Measurements from ENCODE around the gene LCA5L. TPM values are rescaled to one million over a fixed set of nuclear protein-coding genes. Genes with fewer than 3 reads are reported as not detected.
"Not testable (repeated sequence)": the region's sequence is repeated elsewhere in the genome, so short reads cannot be mapped to it uniquely, and the experiment has no call there.

The LCA5L gene
- total RNA-seq, 1 donor from 2014 or later, result 0.53 TPM

GRCh38 chr21:39430954-39431353 lies 14.6 kb downstream of the LCA5L start:
- no peak for FAIRE-seq
- Histone ChIP-seq H3K27me3 (ENCODE audit: control insufficient read depth, insufficient read depth, low read length) (no peaks in the 10 kb centered on the region), H3K4me3 (ENCODE audit: low read depth, low read length) (no peak overlapping the region), H3K36me3 (ENCODE audit: control insufficient read depth, insufficient read depth, low read length) (no peaks in the 10 kb centered on the region)
- TF ChIP-seq CTCF (IDR thresholded peaks at IDR 0.05; ENCODE audit: insufficient read depth, low read length, severe bottlenecking), result no peak
- no peak for DNase-seq (ENCODE audit: low read depth)

- no peak for TF ChIP-seq CTCF (IDR thresholded peaks at IDR 0.05; ENCODE audit: insufficient read depth, low read length, severe bottlenecking)
- Histone ChIP-seq H3K27me3 (ENCODE audit: control insufficient read depth, insufficient read depth, low read length) (no peaks in the 10 kb centered on the region), H3K4me3 (ENCODE audit: low read depth, low read length) (no peak overlapping the region), H3K36me3 (ENCODE audit: control insufficient read depth, insufficient read depth, low read length) (no peaks in the 10 kb centered on the region)
- DNase-seq (ENCODE audit: low read depth) (no peak), FAIRE-seq (no peak)
Observed at GRCh38 chr21:39430457-39430856, 15.1 kb downstream of the LCA5L start.

GRCh38 chr21:39430016-39430415 lies 15.6 kb downstream of the LCA5L start:
- no peak for FAIRE-seq
- Histone ChIP-seq H3K27me3 (ENCODE audit: control insufficient read depth, insufficient read depth, low read length) (no peaks in the 10 kb centered on the region), H3K4me3 (ENCODE audit: low read depth, low read length) (no peak overlapping the region), H3K36me3 (ENCODE audit: control insufficient read depth, insufficient read depth, low read length) (no peaks in the 10 kb centered on the region)
- no peak for DNase-seq (ENCODE audit: low read depth)
- TF ChIP-seq CTCF (IDR thresholded peaks at IDR 0.05; ENCODE audit: insufficient read depth, low read length, severe bottlenecking), result no peak

- no peak for TF ChIP-seq CTCF (IDR thresholded peaks at IDR 0.05; ENCODE audit: insufficient read depth, low read length, severe bottlenecking)
- Histone ChIP-seq H3K27me3 (ENCODE audit: control insufficient read depth, insufficient read depth, low read length) (no peaks in the 10 kb centered on the region), H3K4me3 (ENCODE audit: low read depth, low read length) (no peak overlapping the region), H3K36me3 (ENCODE audit: control insufficient read depth, insufficient read depth, low read length) (no peaks in the 10 kb centered on the region)
- FAIRE-seq (no peak), DNase-seq (ENCODE audit: low read depth) (peak; percentile 3)
Observed at GRCh38 chr21:39429445-39429844, 16.1 kb downstream of the LCA5L start.

- H3K36me3 ChIP-seq (ENCODE audit: control insufficient read depth, insufficient read depth, low read length), result no peaks in the 10 kb centered on the region
- FAIRE-seq, result no peak
- no peak for TF ChIP-seq CTCF (IDR thresholded peaks at IDR 0.05; ENCODE audit: insufficient read depth, low read length, severe bottlenecking)
- H3K27me3 ChIP-seq (ENCODE audit: control insufficient read depth, insufficient read depth, low read length), result no peaks in the 10 kb centered on the region
- DNase-seq (ENCODE audit: low read depth), result peak; percentile 11
- H3K4me3 ChIP-seq (ENCODE audit: low read depth, low read length), result no peak overlapping the region
Observed at GRCh38 chr21:39422527-39423241, 22.9 kb downstream of the LCA5L start.

- DNase-seq (ENCODE audit: low read depth); FAIRE-seq; H3K4me3 ChIP-seq (ENCODE audit: low read depth, low read length); H3K36me3 ChIP-seq (ENCODE audit: control insufficient read depth, insufficient read depth, low read length); H3K27me3 ChIP-seq (ENCODE audit: control insufficient read depth, insufficient read depth, low read length): not testable (repeated sequence)
Observed at GRCh38 chr21:39419204-39419603, 26.4 kb downstream of the LCA5L start.

All from bronchial epithelial cell (primary cell).